GM13976 (cell line): ENCODE data around the gene HNRNPUL1.
A peak's percentile ranks its signal among the peaks of the same experiment; 100 is the strongest.

Experiments
- DNase-seq: peaks from one replicate; pipeline ENCODE4 v3.0.0; 2012; ENCODE audit warnings: low spot score
- in situ Hi-C: fragments of 300-500 bp; cut with MboI; formaldehyde crosslinking; loops from one replicate; pipeline ENCODE4 v1.12.0; 2022; ENCODE audit warnings: low sequenced_read_pairs, mixed read lengths, inconsistent platforms; ENCODE audit not compliant: unreplicated experiment
- TF ChIP-seq, protein P1 (sequence below): IDR thresholded peaks from 2 replicates; pipeline ENCODE4 v1.5.1; 2012; ENCODE audit warnings: borderline replicate concordance, mild to moderate bottlenecking; ENCODE audit not compliant: insufficient read depth; ENCODE audit errors: extremely low read depth, missing control alignments, control extremely low read depth

The HNRNPUL1 gene

DNA sequence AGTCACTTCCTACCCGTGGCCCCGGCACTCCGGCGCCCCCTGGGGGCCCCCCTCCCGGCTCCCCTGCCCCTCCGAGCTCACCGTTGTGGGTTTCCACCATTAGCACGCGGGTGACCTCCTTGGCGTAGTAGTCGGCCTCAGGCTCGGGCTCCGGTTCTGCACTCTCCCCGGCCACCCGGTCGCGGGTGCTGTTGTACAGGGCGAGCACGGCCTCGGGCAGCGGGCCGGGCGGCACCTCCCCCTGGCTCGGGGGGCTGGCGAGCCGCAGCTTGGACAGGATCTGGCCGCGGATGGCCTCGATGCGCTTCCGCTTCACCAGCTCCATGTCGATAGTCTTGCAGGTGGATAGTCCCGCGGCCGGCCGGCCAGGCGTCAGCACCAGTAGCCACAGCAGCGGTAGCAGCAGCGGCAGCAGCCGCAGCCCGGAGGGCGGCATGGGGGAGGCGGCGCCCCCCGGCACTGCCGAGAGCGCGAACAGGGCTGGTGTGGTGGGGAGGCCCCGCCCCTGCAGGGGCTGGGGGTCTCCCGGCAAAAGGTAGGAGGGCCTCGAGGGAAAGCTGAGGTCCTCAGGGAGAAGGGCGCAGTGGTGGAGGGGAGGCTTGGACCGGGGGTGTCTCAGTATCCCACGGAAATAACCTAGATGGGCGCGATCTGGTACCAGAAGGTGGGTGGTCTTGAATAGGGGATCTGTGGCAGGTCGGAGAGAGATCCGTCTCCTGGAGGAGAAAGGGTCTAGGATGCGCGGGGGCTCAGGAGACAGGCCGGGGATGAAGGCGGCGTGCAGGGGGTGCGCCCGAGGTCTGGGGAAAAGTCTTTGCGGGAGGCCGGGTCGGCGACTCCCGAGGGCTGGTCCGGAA lies 88.7 kb downstream of the HNRNPUL1 start:
- TF ChIP-seq, protein P1, sequence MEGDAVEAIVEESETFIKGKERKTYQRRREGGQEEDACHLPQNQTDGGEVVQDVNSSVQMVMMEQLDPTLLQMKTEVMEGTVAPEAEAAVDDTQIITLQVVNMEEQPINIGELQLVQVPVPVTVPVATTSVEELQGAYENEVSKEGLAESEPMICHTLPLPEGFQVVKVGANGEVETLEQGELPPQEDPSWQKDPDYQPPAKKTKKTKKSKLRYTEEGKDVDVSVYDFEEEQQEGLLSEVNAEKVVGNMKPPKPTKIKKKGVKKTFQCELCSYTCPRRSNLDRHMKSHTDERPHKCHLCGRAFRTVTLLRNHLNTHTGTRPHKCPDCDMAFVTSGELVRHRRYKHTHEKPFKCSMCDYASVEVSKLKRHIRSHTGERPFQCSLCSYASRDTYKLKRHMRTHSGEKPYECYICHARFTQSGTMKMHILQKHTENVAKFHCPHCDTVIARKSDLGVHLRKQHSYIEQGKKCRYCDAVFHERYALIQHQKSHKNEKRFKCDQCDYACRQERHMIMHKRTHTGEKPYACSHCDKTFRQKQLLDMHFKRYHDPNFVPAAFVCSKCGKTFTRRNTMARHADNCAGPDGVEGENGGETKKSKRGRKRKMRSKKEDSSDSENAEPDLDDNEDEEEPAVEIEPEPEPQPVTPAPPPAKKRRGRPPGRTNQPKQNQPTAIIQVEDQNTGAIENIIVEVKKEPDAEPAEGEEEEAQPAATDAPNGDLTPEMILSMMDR: peak; percentile 64
- DNase-seq: peak; percentile 85
- in situ Hi-C loops: no loop called here

DNA sequence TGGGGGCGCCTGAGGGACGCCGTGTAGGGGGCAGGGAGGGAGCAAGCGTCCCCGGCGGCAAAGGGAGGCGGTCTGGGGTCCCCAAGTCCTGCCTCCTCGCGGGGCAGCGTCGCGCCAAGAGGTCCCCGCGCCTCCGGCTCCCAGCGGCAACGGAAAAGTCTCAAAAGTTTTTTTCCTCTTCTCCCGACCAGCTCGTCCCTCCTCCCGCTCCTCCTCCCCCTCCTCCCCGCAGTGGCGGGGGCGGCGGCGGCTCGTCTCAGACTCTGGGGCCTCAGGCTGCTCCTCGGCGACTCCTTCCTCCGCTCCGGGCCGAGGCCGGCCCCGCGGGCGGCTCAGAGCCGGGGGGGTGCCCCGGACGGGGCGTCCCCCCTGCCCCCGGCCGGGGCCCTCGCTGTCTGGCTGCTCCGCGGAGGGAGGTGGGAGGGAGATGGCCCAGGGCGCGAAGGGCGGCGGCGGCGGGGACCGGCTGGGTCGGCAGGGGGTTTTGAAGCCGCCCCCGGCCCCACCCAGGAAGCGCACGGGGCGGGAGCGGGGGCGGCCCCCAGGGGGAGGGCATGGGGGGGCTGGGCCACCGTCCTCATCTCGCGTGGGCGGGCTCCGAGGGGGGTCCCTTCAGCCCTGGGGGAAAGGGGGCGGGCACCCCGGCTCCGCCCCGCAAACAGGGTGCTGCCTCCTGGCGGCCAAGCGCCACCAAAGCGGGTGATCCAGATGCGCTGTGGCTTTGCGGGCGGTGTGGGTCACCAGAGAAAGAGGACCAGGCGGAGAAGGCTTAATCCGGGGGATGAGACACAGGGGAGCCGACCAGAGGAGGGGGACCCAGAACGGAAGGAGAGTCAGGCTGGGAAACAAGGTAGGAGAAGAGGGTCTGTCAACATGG lies 89.5 kb downstream of the HNRNPUL1 start, which contains the start of gene TGFB1:
TSS of gene TGFB1 (minus strand) at position 457 of the 877 bp plus-strand sequence. CDS start 878 bp downstream, outside the sequence.
- in situ Hi-C loops: no loop called here
- DNase-seq: peak; percentile 98

DNA sequence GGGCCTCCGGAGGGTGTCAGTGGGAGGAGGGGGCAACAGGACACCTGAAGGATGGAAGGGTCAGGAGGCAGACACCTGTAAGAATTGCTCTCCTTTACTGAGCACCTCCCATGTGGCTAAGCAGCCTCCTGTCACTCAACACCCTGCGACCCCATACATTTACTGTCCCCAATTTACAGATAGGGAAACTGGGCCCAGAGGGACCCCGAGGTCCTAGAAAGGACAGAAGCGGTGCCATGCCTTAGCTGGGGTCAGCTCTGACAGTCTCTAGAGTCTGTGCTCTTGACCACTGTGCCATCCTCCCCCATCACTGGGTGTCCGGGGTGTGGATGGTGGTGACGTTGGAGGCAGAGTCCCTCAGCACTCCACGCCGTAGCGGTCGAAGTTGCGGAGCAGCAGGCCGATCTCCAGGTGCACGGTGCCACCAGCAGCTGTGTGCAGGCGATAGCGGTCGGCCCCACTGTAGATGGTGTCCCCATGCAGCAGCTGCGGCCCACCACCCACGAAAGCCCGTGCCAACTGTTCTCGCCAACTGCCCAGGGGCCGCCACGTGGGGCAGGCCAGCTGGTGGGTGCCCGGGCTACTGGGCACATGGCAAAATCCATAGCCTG lies 90.3 kb downstream of the HNRNPUL1 start:
- in situ Hi-C loops: no loop called here
- no peak for DNase-seq
- TF ChIP-seq, protein P1: no peak

More for the DNA sequence above, 89.5 kb downstream of the HNRNPUL1 start, which contains the start of gene TGFB1:
- TF ChIP-seq, protein P1: peak; percentile 88

DNA sequence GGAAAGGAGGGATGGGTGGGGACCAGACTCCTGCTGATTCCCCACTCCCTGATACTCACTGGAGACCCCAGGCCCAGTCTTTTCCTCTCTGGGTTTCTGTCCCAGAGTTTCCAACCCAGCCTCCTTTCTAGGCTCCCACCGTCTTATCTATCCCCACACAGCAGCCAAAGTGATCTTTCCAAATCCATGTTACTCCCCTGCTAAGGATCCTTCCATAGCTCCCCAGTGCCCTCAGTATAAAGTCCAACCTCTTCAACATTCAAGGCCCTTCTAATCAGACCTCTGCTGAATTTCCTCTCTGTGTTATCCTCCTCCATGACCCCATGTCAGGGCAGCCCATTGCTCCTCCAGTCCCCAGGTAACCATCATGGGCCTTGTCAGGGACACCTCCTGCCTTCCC lies 90.9 kb downstream of the HNRNPUL1 start:
- DNase-seq: no peak
- TF ChIP-seq, protein P1: no peak
- in situ Hi-C loops: no loop called here

DNA sequence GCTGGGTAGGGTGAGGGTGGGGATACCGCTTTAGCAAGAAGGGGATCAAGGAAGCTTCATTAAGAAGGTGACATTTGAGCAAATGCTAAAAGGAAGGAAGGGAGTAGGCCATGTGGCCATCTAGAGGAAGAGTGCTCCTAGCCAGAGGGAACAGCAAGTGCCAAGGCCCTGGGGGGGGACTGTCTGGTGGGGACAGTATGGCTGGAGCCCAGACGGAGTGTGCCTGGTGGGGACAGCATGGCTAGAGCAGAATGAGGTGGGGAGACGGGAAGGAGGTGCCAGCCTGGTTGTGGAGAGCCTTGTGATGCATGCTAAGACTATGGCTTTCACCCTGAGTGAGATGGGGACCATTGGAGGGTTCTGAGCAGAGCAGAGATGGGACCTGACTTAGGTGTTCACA lies 91.6 kb downstream of the HNRNPUL1 start:
- TF ChIP-seq, protein P1: no peak
- DNase-seq: no peak
- in situ Hi-C loops: no loop called here

DNA sequence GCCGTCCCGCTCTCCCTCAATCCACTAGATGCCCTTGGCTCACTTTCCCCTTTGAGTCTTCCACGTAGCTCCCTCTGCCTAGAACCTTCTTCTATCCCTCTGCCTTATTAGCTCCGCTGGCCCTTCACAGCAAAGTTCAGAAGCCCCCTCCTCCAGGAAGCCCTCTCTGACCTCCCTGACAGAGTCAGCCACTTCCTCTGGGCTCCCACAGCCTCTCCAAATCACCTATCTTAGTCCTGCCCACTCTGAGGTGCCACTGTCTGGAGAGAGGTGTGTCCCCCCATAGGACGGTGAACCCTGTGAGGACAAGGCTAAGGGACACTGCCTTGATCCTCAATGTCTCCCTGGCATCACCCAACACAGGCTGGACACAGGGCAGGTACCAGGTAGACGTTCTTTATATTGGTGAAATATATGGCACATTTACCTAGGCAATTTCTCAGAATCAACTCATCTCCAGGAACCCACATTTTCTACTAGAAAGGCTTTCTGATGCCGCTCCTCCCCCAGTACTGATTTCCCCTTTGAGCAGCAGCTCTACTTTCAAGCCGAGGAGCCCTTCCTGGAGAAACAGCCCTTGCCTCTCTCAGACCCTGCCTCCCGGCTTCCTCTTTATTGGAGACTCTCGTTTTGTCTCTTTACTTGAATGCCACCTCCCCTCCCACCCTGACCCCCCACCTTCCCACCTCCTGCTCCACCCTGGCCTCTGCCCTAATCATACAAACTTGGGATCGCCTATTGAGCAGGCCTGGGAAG lies 93.0 kb downstream of the HNRNPUL1 start:
- TF ChIP-seq, protein P1: no peak
- DNase-seq: no peak
- in situ Hi-C loops: no loop called here
